ENCODE measurements around the gene ABCC12.
"Not testable (repeated sequence)": the region's sequence is repeated elsewhere in the genome, so short reads cannot be mapped to it uniquely, and the experiment has no call there.

ABCC12 gene

DNA sequence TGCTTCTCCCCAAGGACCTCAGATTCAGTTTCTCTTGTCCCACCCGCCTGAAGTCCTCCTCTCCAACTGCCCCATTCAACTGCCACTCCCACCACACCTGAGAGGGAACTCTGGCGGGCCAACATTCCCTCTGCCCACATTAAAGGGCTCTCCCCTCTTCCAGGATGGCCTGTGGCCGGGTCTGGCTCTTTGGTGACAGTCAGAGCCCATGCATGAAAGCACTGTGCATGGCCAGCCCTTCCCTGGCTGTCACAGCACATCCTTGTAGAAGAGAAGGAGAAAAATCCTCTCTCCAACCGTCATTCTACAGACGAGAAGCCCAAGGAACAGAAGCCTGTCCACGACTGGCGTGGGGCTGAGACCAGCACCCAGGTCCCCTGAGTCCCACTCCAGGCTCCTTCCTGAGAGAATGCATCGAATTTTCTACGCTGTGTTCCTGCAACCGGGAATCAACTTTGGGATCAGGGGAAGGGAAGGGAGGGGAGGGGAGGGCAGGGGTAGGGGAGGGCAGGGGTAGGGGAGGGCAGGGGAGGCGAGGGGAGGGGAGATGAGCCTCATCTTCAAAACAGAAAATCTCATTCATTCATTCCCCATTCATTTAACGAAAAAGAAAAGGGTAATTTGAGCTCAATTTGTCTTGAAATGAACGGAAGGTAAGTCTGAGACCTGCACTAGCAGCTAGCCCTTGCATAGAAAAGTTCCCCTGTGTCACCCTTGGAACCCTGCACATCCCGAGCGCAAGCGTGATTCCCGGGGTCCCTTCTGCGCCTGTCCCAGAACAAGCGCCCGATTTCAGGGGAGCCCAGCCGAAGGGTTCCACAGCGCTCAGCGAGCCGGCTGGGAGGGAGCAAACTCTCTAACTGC, at the start of gene ABCC12:
Gene ABCC12 (minus strand): TSS at position 68 of the 864 bp plus-strand sequence. CDS start 9,569 bp downstream, outside the sequence.
- DNase-seq: no peak

DNA sequence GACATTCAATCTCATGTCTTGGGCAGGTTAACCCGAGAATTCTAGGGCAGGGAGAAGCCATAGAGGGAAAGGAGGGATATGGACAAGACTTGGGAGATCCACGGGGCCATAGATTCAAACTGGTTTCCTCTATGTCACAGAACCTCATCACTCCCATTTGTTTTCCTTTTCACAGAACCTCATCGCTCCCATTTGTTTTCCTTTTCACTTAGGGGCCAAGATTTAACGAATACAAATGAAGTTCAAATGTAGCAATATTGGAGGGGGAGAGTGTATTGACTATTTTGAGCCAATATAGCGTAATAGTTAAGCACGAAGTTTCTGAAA, 49.0 kb upstream of the ABCC12 start:
- no peak for DNase-seq

DNA sequence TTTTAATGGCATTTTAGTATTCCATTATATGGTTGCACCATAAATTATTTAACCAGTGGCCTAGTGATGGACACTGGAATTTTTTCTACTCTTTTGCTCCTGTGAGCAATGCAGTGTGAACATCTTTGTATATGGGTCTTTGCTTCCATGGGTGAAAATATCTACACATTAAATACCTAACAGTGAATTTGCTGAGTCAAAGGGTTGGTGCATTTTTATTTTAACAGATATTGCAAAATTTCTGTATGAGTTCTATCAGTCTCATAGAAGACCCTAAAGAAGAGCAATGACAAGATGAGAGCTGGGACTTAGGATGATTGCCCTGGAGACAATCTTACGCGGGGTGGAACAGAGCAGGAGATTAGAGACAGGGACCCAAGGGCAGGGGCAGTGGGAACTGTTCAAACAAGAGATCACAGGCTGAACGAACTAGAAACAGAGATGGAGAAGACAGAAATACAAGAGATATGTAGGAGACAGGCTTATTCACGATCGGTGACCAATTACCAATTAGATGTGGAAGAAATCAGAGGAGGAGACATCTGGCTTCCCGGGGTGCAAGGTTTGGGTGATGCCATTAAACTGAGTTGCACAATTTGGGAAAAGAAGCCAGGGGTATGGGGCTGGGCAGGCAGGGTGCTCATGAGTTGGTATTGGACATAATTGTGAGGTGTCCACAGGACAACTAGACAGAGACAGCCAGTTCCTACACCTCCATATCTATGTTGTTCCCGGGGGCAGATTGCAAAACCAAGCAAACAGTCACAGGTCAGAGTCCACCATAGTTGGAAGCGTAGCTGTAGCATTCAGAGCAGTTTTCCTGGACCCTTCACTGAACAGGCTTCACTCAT, 48.4 kb upstream of the ABCC12 start:
- DNase-seq: no peak

DNA sequence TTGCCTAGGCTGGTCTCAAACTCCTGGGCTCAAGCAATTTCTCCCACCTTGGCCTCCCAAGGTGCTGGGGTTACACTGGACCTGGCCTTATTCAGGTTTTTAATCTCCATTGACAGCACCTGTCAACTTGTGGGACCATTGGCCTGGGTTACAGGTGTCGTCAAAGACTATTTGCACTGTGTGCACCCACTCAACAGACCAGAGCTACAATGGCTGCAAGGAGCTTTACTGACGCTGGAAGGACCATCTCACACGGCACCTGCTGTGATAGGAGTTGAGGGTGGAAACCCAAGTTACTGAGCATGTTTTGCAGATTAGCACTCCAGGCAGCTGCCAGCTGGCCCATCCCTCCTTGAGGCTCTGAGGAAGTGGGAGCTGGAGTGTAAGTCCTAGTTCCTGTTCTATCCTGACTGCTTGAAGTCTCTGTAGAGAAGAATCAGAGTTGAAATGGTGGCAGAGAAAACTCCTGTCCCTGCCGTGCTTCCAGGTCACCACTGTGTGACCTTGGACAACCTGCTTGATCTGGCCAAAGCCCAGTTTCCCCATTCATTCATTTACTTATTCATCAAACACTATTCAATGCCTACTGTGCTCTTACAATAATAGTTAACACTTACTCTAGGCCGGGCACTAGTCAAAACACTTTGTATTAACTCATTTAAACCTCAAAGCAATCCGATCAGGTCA, 45.9 kb upstream of the ABCC12 start:
- no peak for DNase-seq

DNA sequence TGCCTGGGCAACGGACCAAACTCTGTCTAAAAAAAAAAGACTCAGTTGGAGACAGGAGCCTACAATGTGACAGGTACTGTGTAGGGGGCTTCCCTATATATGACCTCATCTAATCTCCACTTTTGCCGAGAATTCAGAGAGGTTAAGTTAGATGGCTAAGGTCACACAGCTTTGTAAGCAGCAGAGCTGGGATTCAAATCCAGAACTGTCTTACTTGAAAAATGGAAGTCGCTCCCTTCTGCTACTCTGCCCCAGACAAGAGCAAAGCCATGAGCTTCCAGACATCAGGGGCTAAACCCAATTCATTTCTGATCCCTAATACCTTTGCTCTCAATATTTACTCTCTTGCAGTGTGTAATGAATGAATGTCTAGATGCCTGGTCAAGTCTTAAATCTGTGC, 41.5 kb upstream of the ABCC12 start:
- DNase-seq: no peak

DNA sequence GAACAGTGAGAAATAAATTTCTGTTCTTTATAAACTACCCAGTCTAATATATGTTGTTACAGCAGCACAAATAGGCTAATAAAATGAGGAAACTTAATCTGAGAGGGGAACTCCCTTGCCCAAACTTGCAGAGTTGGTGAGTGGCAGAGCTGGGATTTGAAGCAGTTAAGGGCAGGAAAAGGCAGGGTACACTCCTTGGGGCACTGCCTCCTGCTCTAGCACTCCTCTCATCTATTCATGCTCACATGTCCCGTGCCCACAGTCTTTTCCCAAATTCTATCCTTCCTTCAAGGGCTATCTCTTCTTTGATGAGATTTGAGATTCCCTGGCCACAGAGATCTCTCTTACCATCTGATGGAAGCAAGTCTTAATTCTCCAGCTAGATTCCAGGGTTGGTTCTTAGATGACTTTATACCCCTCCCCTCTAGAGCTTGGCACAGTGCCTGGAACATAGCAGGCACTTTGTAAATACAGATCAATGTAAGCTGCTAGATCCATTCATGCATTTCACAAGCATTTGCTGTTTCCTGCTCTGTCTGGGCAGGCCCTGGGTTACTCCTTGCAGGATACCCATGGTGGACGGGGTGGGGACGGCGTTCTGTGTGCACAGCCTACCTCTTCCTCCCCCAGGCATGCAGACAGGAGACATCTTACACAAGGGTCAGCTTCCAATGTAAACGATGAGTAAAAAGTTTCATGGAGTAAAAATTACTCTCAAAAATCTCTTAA, 39.2 kb upstream of the ABCC12 start:
- no peak for DNase-seq

DNA sequence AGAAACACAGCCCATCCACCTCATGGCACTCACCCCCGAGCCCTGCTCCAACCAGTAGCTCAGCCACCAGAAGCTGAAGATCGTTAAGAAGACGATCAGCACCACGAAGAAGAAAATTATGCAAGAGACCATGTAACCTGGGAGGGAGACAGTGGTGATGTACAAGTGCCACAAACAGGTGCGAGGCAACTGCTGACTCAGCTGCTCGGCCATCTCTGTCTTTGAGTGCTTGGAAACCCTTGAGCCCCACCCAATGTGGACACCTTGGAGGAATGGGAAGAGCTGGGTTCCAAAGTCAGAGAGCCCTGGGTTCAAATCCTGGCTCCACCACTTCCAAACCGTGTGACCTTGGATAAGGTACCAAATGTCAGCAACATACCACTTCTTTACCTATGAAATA, 38.1 kb upstream of the ABCC12 start:
- DNase-seq: no peak

DNA sequence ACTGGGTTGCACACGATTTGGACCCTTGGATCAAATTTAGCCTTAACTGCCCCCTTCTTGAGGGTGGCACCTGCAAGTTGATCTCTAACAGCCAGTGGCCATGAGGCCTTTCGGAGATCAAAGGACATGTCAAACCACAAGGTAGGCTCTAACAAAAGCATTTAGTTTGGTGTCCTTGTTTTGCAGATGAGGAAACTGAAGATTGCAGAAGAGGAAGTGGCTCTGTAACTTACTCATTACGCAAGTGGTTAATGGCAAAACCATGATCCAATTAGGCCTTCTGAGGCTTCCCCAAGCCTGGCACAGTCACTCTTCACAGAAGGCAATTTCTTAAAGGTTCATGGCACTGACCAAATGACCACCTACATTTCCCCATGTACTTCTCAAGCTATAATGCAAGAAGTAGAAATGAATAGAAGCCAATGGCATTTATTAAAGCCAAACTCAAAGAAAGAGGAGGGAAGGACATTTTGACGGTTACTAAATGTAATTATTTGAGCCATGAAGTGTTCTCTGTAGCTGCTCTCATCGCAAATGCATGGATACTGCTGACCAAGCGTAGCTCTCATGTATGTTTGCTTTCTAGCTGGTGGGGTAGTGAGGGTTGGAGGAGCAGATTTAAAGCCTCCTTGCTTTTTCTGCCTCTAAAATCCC, 32.8 kb upstream of the ABCC12 start:
- DNase-seq: no peak

DNA sequence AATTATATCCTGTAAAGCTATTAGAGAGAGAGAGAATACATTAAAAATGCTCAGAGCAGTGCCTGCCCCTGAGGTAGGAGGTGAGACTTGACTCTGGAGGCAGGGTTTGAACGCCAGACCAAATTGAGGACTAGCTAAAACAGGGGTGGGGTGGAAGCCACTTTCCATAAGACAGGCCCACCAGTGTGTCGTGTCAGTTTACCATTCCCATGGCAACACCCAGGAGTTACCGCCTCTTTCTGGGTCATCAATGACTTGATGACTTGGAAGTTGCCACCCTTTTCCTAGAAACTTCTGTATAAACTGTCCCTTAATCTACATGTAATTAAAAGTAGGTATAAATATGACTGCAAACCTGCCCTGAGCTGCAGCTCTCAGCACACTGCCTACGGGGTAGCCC, 32.0 kb upstream of the ABCC12 start:
- DNase-seq: no peak

DNA sequence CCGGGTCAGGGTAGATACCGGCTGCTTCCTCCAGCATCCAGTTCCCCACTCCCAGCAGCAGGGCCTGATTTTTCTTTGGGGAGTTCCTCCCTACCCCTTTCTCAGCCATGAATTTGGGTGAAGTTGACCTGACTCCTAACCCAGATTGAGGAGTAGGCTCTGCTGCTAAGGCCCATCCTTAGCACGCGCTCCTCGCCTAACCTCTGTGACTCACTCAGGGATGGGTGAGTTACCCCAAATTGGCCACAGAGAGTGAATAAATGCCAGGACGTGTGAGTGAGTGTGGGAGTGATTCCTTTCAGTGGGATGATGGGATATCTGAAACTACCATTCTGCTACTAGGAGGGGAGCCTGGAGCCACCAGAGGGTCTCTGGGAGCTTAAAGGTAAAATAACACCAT, 28.9 kb upstream of the ABCC12 start:
- no peak for DNase-seq

DNA sequence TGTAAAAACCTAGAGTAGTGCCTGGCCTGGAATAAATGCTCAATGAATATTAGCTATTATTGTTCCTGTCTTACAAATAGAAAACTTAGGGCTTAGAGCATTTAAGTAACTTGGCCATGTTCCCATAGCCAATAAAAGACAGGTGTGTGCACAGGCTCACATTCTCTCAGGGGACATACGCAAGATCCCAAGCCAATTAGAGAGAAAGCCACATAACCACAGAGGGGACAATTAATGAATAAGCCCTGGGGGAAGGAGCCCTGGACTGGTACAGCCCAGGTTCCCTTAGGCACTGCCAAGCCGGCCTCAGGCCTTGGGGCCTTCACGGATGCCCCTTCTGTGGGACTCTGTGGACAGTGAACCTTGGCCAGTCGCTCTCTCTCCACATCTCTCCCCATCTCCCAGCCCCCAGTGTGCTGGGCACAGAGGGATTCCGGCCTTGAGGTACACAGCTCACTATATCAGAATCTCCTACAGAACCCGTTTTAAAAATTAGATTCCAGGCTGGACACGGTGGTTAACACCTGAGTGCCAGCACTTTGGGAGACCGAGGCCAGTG, 27.3 kb upstream of the ABCC12 start:
- DNase-seq: no peak

DNA sequence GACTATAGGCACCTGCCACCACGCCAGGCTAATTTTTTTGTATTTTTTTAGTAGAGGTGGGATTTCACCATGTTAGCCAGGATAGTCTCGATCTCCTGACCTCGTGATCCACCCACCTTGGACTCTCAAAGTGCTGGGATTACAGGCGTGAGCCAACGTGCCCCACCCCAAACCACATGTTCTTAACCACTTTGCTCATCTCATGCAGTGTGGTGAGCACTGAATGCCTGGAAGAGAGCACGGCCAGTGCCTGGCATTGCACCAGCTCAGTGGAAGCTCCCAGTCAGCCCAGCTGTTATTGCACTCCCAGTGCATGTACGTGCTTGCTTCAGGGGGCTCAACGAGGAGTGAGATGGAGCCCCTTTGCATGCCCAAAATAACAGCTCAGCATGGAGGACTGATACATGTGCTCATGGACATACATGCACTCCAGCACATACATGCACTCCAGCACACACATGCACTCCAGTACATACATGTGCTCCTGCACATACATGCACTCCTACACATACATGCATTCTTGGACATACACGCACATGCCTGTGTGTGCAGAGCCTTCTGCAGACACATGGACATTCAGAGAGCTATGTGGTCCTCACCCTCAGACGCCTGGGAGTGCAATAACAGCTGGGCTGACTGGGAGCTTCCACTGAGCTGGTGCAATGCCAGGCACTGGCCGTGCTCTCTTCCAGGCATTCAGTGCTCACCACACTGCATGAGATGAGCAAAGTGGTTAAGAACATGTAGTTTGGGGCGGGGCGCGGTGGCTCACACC, 26.1 kb upstream of the ABCC12 start:
- not testable (repeated sequence) for DNase-seq

DNA sequence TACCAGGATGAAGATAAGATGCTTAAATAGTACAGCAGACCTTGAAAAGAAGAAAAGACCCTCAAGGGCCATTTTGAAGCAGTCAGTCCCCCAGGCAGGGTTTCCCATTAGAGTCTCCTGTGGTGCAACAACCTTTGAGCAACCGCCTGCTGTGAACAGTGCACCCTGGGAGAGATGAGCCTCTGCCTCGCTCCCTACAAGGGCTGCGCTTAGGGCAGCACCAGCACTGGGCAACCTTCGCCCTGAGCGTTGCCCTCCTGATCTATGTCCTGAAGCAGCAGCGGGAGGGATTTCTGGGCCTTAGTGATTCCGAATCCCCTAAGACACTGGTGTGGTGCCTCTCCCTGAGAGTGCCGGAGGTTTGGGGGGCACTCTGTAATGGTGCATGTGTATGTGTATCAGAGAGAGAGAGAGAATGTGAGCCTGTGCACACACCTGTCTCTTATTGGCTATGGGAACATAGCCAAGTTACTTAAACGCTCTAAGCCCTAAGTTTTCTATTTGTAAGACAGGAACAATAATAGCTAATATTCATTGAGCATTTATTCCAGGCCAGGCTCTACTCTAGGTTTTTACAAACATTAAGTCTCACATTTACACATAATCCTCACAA, 25.2 kb upstream of the ABCC12 start:
- DNase-seq: no peak

DNA sequence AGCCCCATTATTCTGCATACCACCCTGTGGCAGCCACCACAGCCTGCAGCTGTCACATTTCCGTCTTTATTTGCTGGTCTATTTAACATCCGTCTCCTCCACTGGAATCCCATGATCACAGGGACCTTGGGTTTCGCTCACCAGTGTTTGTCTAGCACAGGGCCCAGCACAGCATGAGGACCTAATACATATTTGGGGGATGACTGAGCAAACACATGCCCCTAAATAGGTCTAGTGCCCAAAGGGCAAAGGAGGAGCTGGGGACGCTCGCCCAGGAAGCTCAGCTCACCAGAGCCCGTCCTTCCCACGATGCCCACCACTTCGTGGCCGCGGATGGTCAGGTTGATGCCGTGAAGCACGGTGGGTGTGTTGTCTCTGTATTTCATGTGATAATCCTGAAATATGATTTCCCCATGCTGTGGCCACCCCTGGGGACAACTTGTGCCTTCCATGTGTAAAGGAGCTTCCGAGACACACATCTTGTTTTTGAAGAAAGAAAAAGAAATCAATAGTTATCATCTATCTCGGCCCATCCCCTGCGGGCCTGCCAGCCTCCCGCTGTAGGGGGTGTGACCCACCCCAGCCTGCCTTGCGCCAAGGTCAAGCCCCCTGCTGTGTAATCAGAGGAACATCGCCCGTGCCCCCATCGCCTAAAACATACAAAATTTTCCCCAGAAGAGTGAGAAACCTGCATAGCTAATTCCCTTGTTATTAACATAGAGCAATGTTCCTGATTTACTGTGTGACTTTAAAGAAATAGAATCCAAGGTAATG, 21.0 kb upstream of the ABCC12 start:
- no peak for DNase-seq

DNA sequence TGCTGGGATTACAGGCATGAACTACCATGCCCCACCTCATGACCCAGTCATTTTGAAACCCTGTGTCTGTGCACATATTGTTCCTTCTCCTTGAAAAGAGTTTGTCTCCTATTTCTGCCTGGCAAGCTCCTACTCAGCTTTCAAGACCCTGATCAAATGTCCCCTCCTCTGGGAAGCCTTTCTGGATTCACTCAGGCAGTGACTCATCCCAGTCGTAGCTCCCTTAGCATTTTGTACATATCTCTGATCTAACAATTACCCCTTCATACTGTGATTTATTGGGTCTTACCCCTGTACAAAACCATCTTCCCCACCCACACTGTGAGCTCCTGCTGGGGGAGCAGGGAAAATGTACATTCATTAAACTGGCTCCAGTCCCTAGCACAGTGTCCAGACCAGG, 18.1 kb upstream of the ABCC12 start:
- DNase-seq: no peak

DNA sequence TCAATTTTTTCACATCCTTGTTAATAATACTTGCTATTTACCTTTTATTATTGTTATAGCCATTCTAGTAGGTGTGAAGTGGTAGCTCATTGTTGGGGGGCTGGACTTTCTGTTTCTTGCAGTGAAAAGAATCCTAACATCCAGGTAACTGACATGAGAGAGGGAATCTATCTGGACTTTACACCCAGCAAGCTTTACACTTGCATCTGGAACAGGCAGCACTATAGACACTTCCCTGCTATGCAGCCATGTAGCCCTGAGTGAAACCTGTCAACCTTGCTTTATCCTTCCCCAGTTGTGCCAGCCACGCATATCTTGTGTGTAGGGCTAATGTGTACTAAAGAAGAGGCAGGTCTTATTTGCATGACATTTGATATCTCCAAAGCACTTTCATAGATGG, 16.9 kb upstream of the ABCC12 start:
- no peak for DNase-seq

DNA sequence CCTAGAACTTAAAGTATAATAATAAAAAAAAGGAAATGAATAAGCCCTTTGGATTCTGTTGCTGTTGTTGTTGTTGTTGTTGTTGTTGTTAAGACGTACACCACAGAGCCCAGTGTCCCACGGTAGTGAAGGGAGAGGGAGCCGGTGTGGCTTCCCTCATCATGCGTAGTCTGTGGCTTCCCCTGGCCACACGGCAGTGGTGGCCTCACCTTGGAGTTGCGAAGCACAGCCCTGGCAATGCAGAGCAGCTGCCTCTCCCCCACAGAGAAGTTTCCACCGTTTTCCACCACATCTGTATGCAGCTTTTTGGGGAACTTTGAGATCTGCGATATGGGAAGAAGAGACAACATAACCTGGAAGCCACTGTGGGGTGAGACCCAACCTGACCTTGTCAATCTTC, 14.1 kb upstream of the ABCC12 start:
- DNase-seq: no peak

DNA sequence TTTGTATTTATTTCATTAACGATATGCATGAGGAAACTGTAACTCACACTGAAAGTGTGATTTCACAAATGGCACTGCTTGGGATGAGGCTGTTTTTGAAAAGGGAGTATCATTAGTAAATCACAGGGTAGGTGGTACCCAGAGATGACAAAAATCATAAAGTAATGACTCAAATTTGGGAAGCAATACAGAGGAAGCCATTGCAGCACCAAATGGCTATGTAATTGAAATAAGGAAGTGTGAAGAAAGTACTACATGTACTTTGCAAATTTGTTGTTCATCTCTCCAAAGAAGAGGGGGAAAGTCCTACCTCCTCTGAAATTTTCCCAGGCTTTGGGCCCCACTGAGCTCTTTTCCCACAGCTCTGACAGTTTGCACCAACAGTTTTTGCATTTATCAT, 12.3 kb upstream of the ABCC12 start:
- DNase-seq: no peak

DNA sequence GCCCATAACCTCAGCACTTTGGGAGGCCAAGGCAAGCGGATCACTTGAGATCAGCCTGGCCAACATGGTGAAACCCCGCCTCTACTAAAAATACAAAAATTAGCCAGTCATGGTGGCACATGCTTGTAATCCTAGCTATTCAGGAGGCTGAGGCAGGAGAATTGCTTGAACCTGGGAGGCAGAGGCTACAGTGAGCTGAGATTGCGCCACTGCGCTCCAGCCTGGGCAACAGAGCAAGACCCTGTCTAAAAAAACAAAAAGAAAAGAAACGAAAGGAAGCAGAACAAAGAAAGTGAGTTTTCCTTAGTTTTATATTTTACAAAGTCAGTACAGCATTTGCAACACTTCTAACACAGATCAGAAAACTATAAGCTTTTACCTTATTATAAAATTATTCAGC, 10.8 kb upstream of the ABCC12 start:
- not testable (repeated sequence) for DNase-seq
